NCI-H1105 (cell line): Measurements from ENCODE around the gene AFAP1L1.
"Not testable (repeated sequence)": the region's sequence is repeated elsewhere in the genome, so short reads cannot be mapped to it uniquely, and the experiment has no call there.

Experiments used
- DNase-seq: peaks from one replicate; lab custom pipeline; 2025; lab: John Stamatoyannopoulos, UW

AFAP1L1 gene

GRCh38 chr5:149389552-149390495 lies 118.2 kb downstream of the AFAP1L1 start:
- no peak for DNase-seq

GRCh38 chr5:149391076-149391475 lies 119.4 kb downstream of the AFAP1L1 start:
- not testable (repeated sequence) for DNase-seq
